Activated CD4-positive, alpha-beta memory T cell treated with anti-CD3 and anti-CD28 coated beads for 36 hours (primary cell): ENCODE data around the gene CCDC142. TPM values are rescaled to one million over a fixed set of nuclear protein-coding genes. Genes with fewer than 3 reads are reported as not detected.

Source experiments
- CTCF ChIA-PET: fragments of 350-600 bp; sonication (Branson Sonifier 250); formaldehyde crosslinking; loops from one replicate; lab custom pipeline; 2021; ENCODE audit warnings: antibody characterized with exemption, inconsistent platforms; lab: Charles Lee
- POLR2A ChIA-PET: fragments of 350-600 bp; sonication (Branson Sonifier 250); formaldehyde crosslinking; loops from one replicate; lab custom pipeline; 2021; ENCODE audit warnings: antibody characterized with exemption; lab: Charles Lee
- DNase-seq: peaks from one replicate; pipeline ENCODE4 v3.0.0-alpha.2; 2020
- H3K27ac Mint-ChIP-seq: one replicate; pipeline ENCODE4 v1.8.0; 2021; ENCODE audit warnings: mixed read lengths
- H3K27me3 Mint-ChIP-seq: one replicate; pipeline ENCODE4 v1.8.0; 2021; ENCODE audit warnings: mixed read lengths
- H3K36me3 Mint-ChIP-seq: one replicate; pipeline ENCODE4 v1.8.0; 2021; ENCODE audit warnings: mixed read lengths
- H3K4me1 Mint-ChIP-seq: one replicate; pipeline ENCODE4 v1.8.0; 2021; ENCODE audit warnings: low read depth, mixed read lengths
- H3K4me3 Mint-ChIP-seq: one replicate; pipeline ENCODE4 v1.8.0; 2021; ENCODE audit warnings: mild to moderate bottlenecking, mixed read lengths
- H3K9me3 Mint-ChIP-seq: one replicate; pipeline ENCODE4 v1.8.0; 2021; ENCODE audit warnings: mixed read lengths
- intact Hi-C: fragments of 100-400 bp; cut with micrococcal nuclease; formaldehyde crosslinking; loops from one replicate; pipeline ENCODE4 v1.15.1; 2023
- total RNA-seq, 2 experiments: library from RNA; stranded (reverse); gene quantifications; one replicate each; pipeline ENCODE4 v1.2.3, GENCODE V29; 2021

CCDC142 gene
- total RNA-seq, 2 experiments from 2014 or later = 10.1 to 10.8 TPM

GRCh38 chr2:74502720-74503505 lies 20.1 kb upstream of the CCDC142 start:
- intact Hi-C loops = no loop called here
- ChIA-PET POLR2A (interaction anchor here (1.5 to 1.9 kb wide), 2 partner anchors 14 to 24 kb away, joined by 4 to 6 read pairs; partner anchors contain the start of gene DQX1), CTCF (interaction anchor here (0.8 to 3.7 kb wide), 4 partner anchors 9 to 85 kb away, joined by 4 to 15 read pairs (median 5); partner anchors contain the start of genes CCDC142 and TTC31)
- peaks cover 63% of the 10 kb centered on the region for H3K27me3 Mint-ChIP-seq
- no peaks in the 10 kb centered on the region for H3K9me3 Mint-ChIP-seq
- H3K27ac Mint-ChIP-seq = no peak overlapping the region
- H3K4me3 Mint-ChIP-seq = peak overlapping the region; percentile 65
- peaks cover 48% of the 10 kb centered on the region for H3K4me1 Mint-ChIP-seq
- H3K36me3 Mint-ChIP-seq = peaks cover 30% of the 10 kb centered on the region
- DNase-seq = peak; percentile 71

- intact Hi-C loops = no loop called here
- no peak for DNase-seq
- peaks cover 63% of the 10 kb centered on the region for H3K27me3 Mint-ChIP-seq
- H3K27ac Mint-ChIP-seq = no peak overlapping the region
- H3K9me3 Mint-ChIP-seq = no peaks in the 10 kb centered on the region
- peaks cover 54% of the 10 kb centered on the region for H3K4me1 Mint-ChIP-seq
- POLR2A ChIA-PET = interaction anchor here (0.7 kb wide), 1 partner anchor 8 kb away, joined by 3 read pairs; no protein-coding TSS in a partner anchor
- CTCF ChIA-PET = interaction anchor here (1.7 to 3.7 kb wide), 3 partner anchors 20 to 86 kb away, joined by 4 to 15 read pairs (median 9); partner anchors contain the start of genes CCDC142 and TTC31
- H3K4me3 Mint-ChIP-seq = peak overlapping the region; percentile 65
- peaks cover 27% of the 10 kb centered on the region for H3K36me3 Mint-ChIP-seq
These were observed 19.4 kb upstream of the CCDC142 start for GRCh38 chr2:74502147-74502719.

- peaks cover 23% of the 10 kb centered on the region for H3K36me3 Mint-ChIP-seq
- H3K4me3 Mint-ChIP-seq = peak overlapping the region; percentile 65
- intact Hi-C loops = no loop called here
- peaks cover 49% of the 10 kb centered on the region for H3K4me1 Mint-ChIP-seq
- CTCF ChIA-PET = interaction anchor here (0.7 to 3.7 kb wide), 4 partner anchors 17 to 86 kb away, joined by 3 to 15 read pairs (median 6); partner anchors contain the start of genes CCDC142 and TTC31
- peaks cover 63% of the 10 kb centered on the region for H3K27me3 Mint-ChIP-seq
- DNase-seq = no peak
- H3K9me3 Mint-ChIP-seq = no peaks in the 10 kb centered on the region
- POLR2A ChIA-PET = interaction anchor here (0.7 kb wide), 1 partner anchor 9 kb away, joined by 3 read pairs; no protein-coding TSS in a partner anchor
- H3K27ac Mint-ChIP-seq = no peak overlapping the region
These were observed 18.7 kb upstream of the CCDC142 start for GRCh38 chr2:74501335-74502071.

DNA sequence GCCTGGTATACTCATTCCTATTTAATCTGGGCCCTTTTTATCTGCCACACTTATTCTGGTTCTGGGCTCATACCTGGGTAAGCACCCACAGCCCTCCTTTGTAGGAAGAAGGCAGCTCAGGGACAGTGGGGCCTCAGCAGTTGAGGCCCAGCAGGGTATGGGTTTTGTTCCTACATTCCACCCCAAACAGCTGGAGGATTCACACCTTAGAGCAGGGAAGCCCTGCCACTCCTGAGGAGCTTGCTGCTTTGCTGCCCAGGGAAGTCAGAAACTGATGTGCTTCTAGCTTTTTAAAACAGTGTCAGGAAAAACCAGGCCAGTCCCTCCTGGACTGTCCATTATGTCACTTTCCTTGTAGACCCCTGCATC lies 17.8 kb upstream of the CCDC142 start:
- intact Hi-C loops = no loop called here

DNA sequence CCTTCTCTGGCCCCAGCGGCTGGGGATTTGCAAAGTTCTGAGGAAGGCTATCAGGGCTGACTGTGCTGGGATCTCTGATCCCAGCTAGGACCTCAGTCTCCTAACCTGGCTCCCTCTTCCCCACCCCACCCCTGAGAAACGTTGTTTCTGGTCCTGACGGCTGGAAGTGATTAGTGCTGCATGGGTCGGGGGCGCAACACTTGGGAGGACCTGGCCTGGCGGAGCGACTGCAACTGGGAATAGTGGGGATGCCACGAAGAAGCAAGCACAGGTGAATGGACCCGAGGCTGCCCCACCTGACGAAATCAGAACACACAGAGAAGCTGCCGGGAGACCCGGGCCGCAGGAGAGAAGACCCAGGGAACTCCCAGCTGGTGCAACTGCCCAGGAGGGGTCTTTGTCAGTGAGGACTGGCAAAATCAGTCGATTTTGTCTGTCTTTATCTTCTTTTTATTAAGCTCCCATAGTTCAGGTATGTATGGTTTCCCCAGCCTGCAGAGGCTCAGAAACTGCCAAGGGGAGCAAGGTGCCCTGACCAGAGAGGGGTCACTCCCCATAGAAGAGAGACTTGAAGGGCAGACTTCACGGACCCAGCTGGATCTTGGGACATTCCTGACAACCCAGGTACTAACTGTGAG lies 17.3 kb upstream of the CCDC142 start:
- intact Hi-C loops = loop anchor here (5.0 kb wide), 1 partner anchor 32 kb away; no protein-coding TSS in a partner anchor
- H3K4me3 Mint-ChIP-seq = no peak overlapping the region
- no peaks in the 10 kb centered on the region for H3K9me3 Mint-ChIP-seq
- ChIA-PET CTCF (interaction anchor here (0.8 to 2.0 kb wide), 3 partner anchors 17 to 87 kb away, joined by 3 to 9 read pairs (median 4); partner anchors contain the start of genes CCDC142 and TTC31), POLR2A (interaction anchor here (1.1 to 1.4 kb wide), 3 partner anchors 16 to 40 kb away, joined by 3 to 4 read pairs (median 3); partner anchors contain the start of gene CCDC142)
- H3K27me3 Mint-ChIP-seq = peaks cover 63% of the 10 kb centered on the region
- peaks cover 46% of the 10 kb centered on the region for H3K4me1 Mint-ChIP-seq
- H3K36me3 Mint-ChIP-seq = peaks cover 13% of the 10 kb centered on the region
- no peak for DNase-seq
- no peak overlapping the region for H3K27ac Mint-ChIP-seq

More for the DNA sequence above, 17.8 kb upstream of the CCDC142 start:
- POLR2A ChIA-PET = interaction anchor here (1.1 to 1.4 kb wide), 3 partner anchors 16 to 41 kb away, joined by 3 to 4 read pairs (median 3); partner anchors contain the start of gene CCDC142
- Mint-ChIP-seq H3K9me3 (no peaks in the 10 kb centered on the region), H3K4me3 (no peak overlapping the region), H3K4me1 (peaks cover 47% of the 10 kb centered on the region), H3K27me3 (peaks cover 63% of the 10 kb centered on the region), H3K27ac (no peak overlapping the region), H3K36me3 (peaks cover 18% of the 10 kb centered on the region)
- no peak for DNase-seq
- CTCF ChIA-PET = interaction anchor here (1.2 to 3.7 kb wide), 3 partner anchors 18 to 87 kb away, joined by 4 to 15 read pairs (median 9); partner anchors contain the start of genes CCDC142 and TTC31

- ChIA-PET CTCF (interaction anchor here (0.8 to 1.7 kb wide), 3 partner anchors 16 to 90 kb away, joined by 3 to 4 read pairs (median 3); partner anchors contain the start of genes CCDC142 and TTC31), POLR2A (interaction anchor here (1.1 to 1.4 kb wide), 2 partner anchors 17 to 40 kb away, joined by 3 read pairs; partner anchors contain the start of gene CCDC142)
- peak within 1 kb of the TSS; percentile 75 for H3K4me3 Mint-ChIP-seq
- intact Hi-C loops = loop anchor here (5.0 kb wide), 1 partner anchor 33 kb away; no protein-coding TSS in a partner anchor
- DNase-seq = peak; percentile 49
- H3K27ac Mint-ChIP-seq = no peak within 1 kb of the TSS
- H3K27me3 Mint-ChIP-seq = peaks cover 58% of the 10 kb centered on the region
- no peaks in the 10 kb centered on the region for H3K9me3 Mint-ChIP-seq
- peaks cover 41% of the 10 kb centered on the region for H3K4me1 Mint-ChIP-seq
- H3K36me3 Mint-ChIP-seq = peaks cover 6% of the 10 kb centered on the region
These were observed 16.6 kb upstream of the CCDC142 start, which contains the start of gene LBX2 for GRCh38 chr2:74499267-74499939. Gene LBX2 (minus strand): TSS chr2:74499603. CDS start chr2:74499537, 66 bp downstream.

- intact Hi-C loops = loop anchor here (1.0 to 5.0 kb wide), 3 partner anchors 15 to 34 kb away; partner anchors contain the start of gene TTC31
- Mint-ChIP-seq H3K27ac (peak overlapping the region; percentile 20), H3K27me3 (peaks cover 51% of the 10 kb centered on the region), H3K36me3 (peaks cover under 1% of the 10 kb centered on the region), H3K9me3 (no peaks in the 10 kb centered on the region), H3K4me1 (peaks cover 35% of the 10 kb centered on the region), H3K4me3 (peak overlapping the region; percentile 75)
- DNase-seq = peak; percentile 58
- CTCF ChIA-PET = interaction anchor here (0.9 to 1.7 kb wide), 3 partner anchors 16 to 91 kb away, joined by 3 to 7 read pairs (median 3); partner anchors contain the start of genes CCDC142 and TTC31
- POLR2A ChIA-PET = interaction anchor here (1.0 to 1.3 kb wide), 3 partner anchors 15 to 31 kb away, joined by 3 to 5 read pairs (median 5); partner anchors contain the start of genes AUP1, CCDC142, HTRA2 and TTC31
These were observed 15.9 kb upstream of the CCDC142 start for GRCh38 chr2:74498500-74499266.

- CTCF ChIA-PET = interaction anchor here (0.9 to 1.7 kb wide), 3 partner anchors 15 to 92 kb away, joined by 3 to 7 read pairs (median 3); partner anchors contain the start of genes CCDC142 and TTC31
- DNase-seq = peak; percentile 42
- Mint-ChIP-seq H3K4me1 (peaks cover 28% of the 10 kb centered on the region), H3K36me3 (peaks cover 3% of the 10 kb centered on the region), H3K9me3 (no peaks in the 10 kb centered on the region), H3K4me3 (peak overlapping the region; percentile 75), H3K27me3 (peaks cover 45% of the 10 kb centered on the region), H3K27ac (peak overlapping the region; percentile 20)
- intact Hi-C loops = loop anchor here (1.0 to 5.0 kb wide), 3 partner anchors 15 to 34 kb away; partner anchors contain the start of gene TTC31
- POLR2A ChIA-PET = interaction anchor here (1.0 to 1.8 kb wide), 4 partner anchors 9 to 31 kb away, joined by 3 to 6 read pairs (median 5); partner anchors contain the start of genes AUP1, CCDC142, HTRA2 and PCGF1
These were observed 15.1 kb upstream of the CCDC142 start for GRCh38 chr2:74497777-74498499.
